HG03139 (cell line): Measurements from ENCODE around the gene CTAGE4.
"Not testable (repeated sequence)": the region's sequence is repeated elsewhere in the genome, so short reads cannot be mapped to it uniquely, and the experiment has no call there.

Experiments used
- ATAC-seq: cut with Tn5 transposase; IDR thresholded peaks from one replicate; pipeline ENCODE4 v1.9.1; 2021; ENCODE audit not compliant: unreplicated experiment

CTAGE4 gene

GRCh38 chr7:144217200-144217599, 33.9 kb downstream of the CTAGE4 start:
- ATAC-seq = not testable (repeated sequence)

GRCh38 chr7:144218581-144218980, 35.3 kb downstream of the CTAGE4 start:
- not testable (repeated sequence) for ATAC-seq

GRCh38 chr7:144219149-144219548, 35.9 kb downstream of the CTAGE4 start:
- ATAC-seq = not testable (repeated sequence)

GRCh38 chr7:144220531-144220930, 37.3 kb downstream of the CTAGE4 start:
- not testable (repeated sequence) for ATAC-seq

GRCh38 chr7:144223675-144224074, 40.4 kb downstream of the CTAGE4 start:
- not testable (repeated sequence) for ATAC-seq

- ATAC-seq = not testable (repeated sequence)
Observed at GRCh38 chr7:144226866-144227265, 43.6 kb downstream of the CTAGE4 start.

- ATAC-seq = not testable (repeated sequence)
Observed at GRCh38 chr7:144228810-144229209, 45.5 kb downstream of the CTAGE4 start.

- not testable (repeated sequence) for ATAC-seq
Observed at GRCh38 chr7:144231027-144231426, 47.8 kb downstream of the CTAGE4 start.

GRCh38 chr7:144233039-144233438, 49.8 kb downstream of the CTAGE4 start:
- not testable (repeated sequence) for ATAC-seq
